GM23248 (cell line): ENCODE measurements around the gene E2F8. TPM values are rescaled to one million over a fixed set of nuclear protein-coding genes. Genes with fewer than 3 reads are reported as not detected.

ENCODE experiments used
- DNase-seq: peaks from one replicate; pipeline ENCODE4 v3.0.0-alpha.2; 2015
- H2AFZ ChIP-seq: fragments of 200-600 bp; sonication (generic); 2 replicates; pipeline ENCODE4 v1.6.1; 2016; ENCODE audit warnings: antibody characterized with exemption
- H3F3A ChIP-seq: fragments of 200-600 bp; sonication (generic); 2 replicates; pipeline ENCODE4 v1.6.1; 2016; ENCODE audit warnings: mild to moderate bottlenecking, antibody characterized with exemption, mixed run types; ENCODE audit not compliant: insufficient read depth
- H3K27ac ChIP-seq: fragments of 200-600 bp; sonication (generic); 2 replicates; pipeline ENCODE4 v1.5.1; 2016; ENCODE audit warnings: mild to moderate bottlenecking
- H3K27me3 ChIP-seq: fragments of 200-600 bp; sonication (generic); replicated peaks from 2 replicates; pipeline ENCODE4 v1.6.1; 2016; ENCODE audit warnings: mild to moderate bottlenecking; ENCODE audit not compliant: insufficient read depth
- H3K36me3 ChIP-seq: fragments of 200-600 bp; sonication (generic); 2 replicates; pipeline ENCODE4 v1.6.1; 2016; ENCODE audit warnings: low read depth, mild to moderate bottlenecking
- H3K4me1 ChIP-seq: fragments of 200-600 bp; sonication (generic); 2 replicates; pipeline ENCODE4 v1.6.1; 2016; ENCODE audit warnings: mild to moderate bottlenecking; ENCODE audit not compliant: insufficient read depth
- H3K4me2 ChIP-seq: fragments of 200-600 bp; sonication (generic); one replicate; pipeline ENCODE4 v1.6.1; 2016; ENCODE audit warnings: mild to moderate bottlenecking; ENCODE audit not compliant: unreplicated experiment
- H3K4me3 ChIP-seq: fragments of 200-600 bp; sonication (generic); 2 replicates; pipeline ENCODE4 v1.5.1; 2016; ENCODE audit warnings: mild to moderate bottlenecking
- H3K79me2 ChIP-seq: fragments of 200-600 bp; sonication (generic); 2 replicates; pipeline ENCODE4 v1.6.1; 2016; ENCODE audit warnings: mild to moderate bottlenecking; ENCODE audit not compliant: insufficient read depth
- H3K9ac ChIP-seq: fragments of 200-600 bp; sonication (generic); 2 replicates; pipeline ENCODE4 v1.6.1; 2016; ENCODE audit warnings: mild to moderate bottlenecking
- H3K9me2 ChIP-seq: fragments of 200-600 bp; sonication (generic); 2 replicates; pipeline ENCODE4 v1.6.1; 2016; ENCODE audit warnings: mixed run types, mild to moderate bottlenecking, moderate library complexity; ENCODE audit not compliant: insufficient read depth
- H3K9me3 ChIP-seq: fragments of 200-600 bp; sonication (generic); one replicate; pipeline ENCODE4 v1.6.1; 2017; ENCODE audit warnings: low read depth
- H4K20me1 ChIP-seq: fragments of 200-600 bp; sonication (generic); 2 replicates; pipeline ENCODE4 v1.6.0; 2016; ENCODE audit not compliant: insufficient read depth
- EZH2 ChIP-seq: fragments of 200-600 bp; sonication (generic); IDR thresholded peaks from 2 replicates; pipeline ENCODE4 v1.6.1; 2018; ENCODE audit warnings: antibody characterized with exemption, mild to moderate bottlenecking; ENCODE audit not compliant: insufficient read depth, poor library complexity, severe bottlenecking
- EZH2phosphoT487 ChIP-seq: fragments of 200-600 bp; sonication (generic); IDR thresholded peaks from 2 replicates; pipeline ENCODE4 v1.6.1; 2018; ENCODE audit warnings: antibody characterized with exemption, moderate library complexity, mild to moderate bottlenecking, low read depth; ENCODE audit not compliant: insufficient read depth
- WGBS, 2 experiments: methylation state at CpG; one replicate each; pipeline ENCODE4 v1.1.6; 2015 to 2017; ENCODE audit warnings: low lambda C conversion rate in 2 of 2, low coverage in 1 of 2; ENCODE audit errors: missing lambda C conversion rate in 2 of 2; 5-methylcytosine and 5-hydroxymethylcytosine counted together
- in situ Hi-C: fragments of 300-500 bp; cut with MboI; formaldehyde crosslinking; loops from 2 replicates; pipeline ENCODE4 v1.15.0; 2020
- polyA plus RNA-seq: library from polyadenylated mRNA; unstranded; fragments of >200 nt; fragmentation: Nextera tagmentation; extraction: Ambion mirVana; gene quantifications from 2 replicates; pipeline ENCODE4 v1.2.1, GENCODE V29; 2016
- total RNA-seq: library from RNA; depleted of rRNA; stranded (reverse); fragments of >200 nt; shearing (Covaris generic); gene quantifications from 2 replicates; pipeline ENCODE4 v1.2.3, GENCODE V29; 2014

E2F8 gene
- total and polyA plus RNA-seq, 2 experiments from 2014 or later, result 0.76 to 1.1 TPM

GRCh38 chr11:19229671-19230070 lies 11.1 kb downstream of the E2F8 start:
- in situ Hi-C loops, result no loop called here
- H3K36me3 ChIP-seq, result no peaks in the 10 kb centered on the region
- peaks cover 14% of the 10 kb centered on the region; the same call in 1 of the 2 replicates for H3K4me1 ChIP-seq
- H3K4me3 ChIP-seq, result no peak overlapping the region
- no peaks in the 10 kb centered on the region for H3K27me3 ChIP-seq
- H3K9me2 ChIP-seq, result no peaks in the 10 kb centered on the region
- no peak overlapping the region for H3K27ac ChIP-seq
- peaks cover 12% of the 10 kb centered on the region; the same call in 1 of the 2 replicates for H3F3A ChIP-seq
- DNase-seq, result no peak
- WGBS, 2 experiments, result 92 to 98% methylated on average over 5 of the region's 5 CpGs
- H2AFZ ChIP-seq, result no peak overlapping the region
- H3K79me2 ChIP-seq, result no peaks in the 10 kb centered on the region
- TF ChIP-seq EZH2phosphoT487, result no peak
- no peak for TF ChIP-seq EZH2
- no peaks in the 10 kb centered on the region for H3K9me3 ChIP-seq
- no peak overlapping the region for H3K4me2 ChIP-seq
- no peaks in the 10 kb centered on the region for H4K20me1 ChIP-seq
- H3K9ac ChIP-seq, result no peak overlapping the region

GRCh38 chr11:19228968-19229367 lies 11.8 kb downstream of the E2F8 start:
- in situ Hi-C loops, result no loop called here
- H3K27me3 ChIP-seq, result no peaks in the 10 kb centered on the region
- H3K79me2 ChIP-seq, result no peaks in the 10 kb centered on the region
- H3K4me3 ChIP-seq, result no peak overlapping the region
- H3F3A ChIP-seq, result peaks cover 12% of the 10 kb centered on the region; the same call in 1 of the 2 replicates
- H3K9me3 ChIP-seq, result no peaks in the 10 kb centered on the region
- no peaks in the 10 kb centered on the region for H3K9me2 ChIP-seq
- H3K9ac ChIP-seq, result no peak overlapping the region
- no peak for DNase-seq
- H3K4me2 ChIP-seq, result no peak overlapping the region
- no peaks in the 10 kb centered on the region for H3K36me3 ChIP-seq
- no peaks in the 10 kb centered on the region for H4K20me1 ChIP-seq
- no peak overlapping the region for H3K27ac ChIP-seq
- no peak overlapping the region for H2AFZ ChIP-seq
- TF ChIP-seq EZH2, result no peak
- no peak for TF ChIP-seq EZH2phosphoT487
- H3K4me1 ChIP-seq, result peaks cover 14% of the 10 kb centered on the region; the same call in 1 of the 2 replicates
- WGBS, 2 experiments, result 74 to 77% methylated on average over 3 of the region's 3 CpGs

GRCh38 chr11:19226378-19227195 lies 14.2 kb downstream of the E2F8 start:
- Histone ChIP-seq H3F3A (no peaks in the 10 kb centered on the region), H3K27ac (no peak overlapping the region), H3K4me1 (no peaks in the 10 kb centered on the region), H3K79me2 (no peaks in the 10 kb centered on the region), H3K4me2 (no peak overlapping the region), H3K9me3 (no peaks in the 10 kb centered on the region), H3K36me3 (no peaks in the 10 kb centered on the region), H2AFZ (no peak overlapping the region), H3K27me3 (no peaks in the 10 kb centered on the region), H3K9me2 (no peaks in the 10 kb centered on the region), H3K4me3 (no peak overlapping the region), H3K9ac (no peak overlapping the region), H4K20me1 (no peaks in the 10 kb centered on the region)
- no peak for TF ChIP-seq EZH2
- TF ChIP-seq EZH2phosphoT487, result no peak
- no peak for DNase-seq
- WGBS, 2 experiments, result 85% methylated on average over 6 of the region's 6 CpGs
- in situ Hi-C loops, result no loop called here

- in situ Hi-C loops, result no loop called here
- Histone ChIP-seq H3K27ac (no peak overlapping the region), H3K36me3 (no peaks in the 10 kb centered on the region), H3K9me3 (no peaks in the 10 kb centered on the region), H3K4me1 (no peaks in the 10 kb centered on the region), H2AFZ (no peak overlapping the region), H3K9me2 (no peaks in the 10 kb centered on the region), H4K20me1 (no peaks in the 10 kb centered on the region), H3K9ac (no peak overlapping the region), H3K27me3 (no peaks in the 10 kb centered on the region), H3K4me3 (no peak overlapping the region), H3K79me2 (no peaks in the 10 kb centered on the region), H3K4me2 (no peak overlapping the region), H3F3A (no peaks in the 10 kb centered on the region)
- no peak for DNase-seq
- TF ChIP-seq EZH2phosphoT487, result no peak
- TF ChIP-seq EZH2, result no peak
- WGBS, 2 experiments, result 85 to 92% methylated on average over 3 of the region's 3 CpGs
Observed at GRCh38 chr11:19225581-19225980, 15.2 kb downstream of the E2F8 start.
